KBM-7 (cell line): Measurements from ENCODE around the gene OR52E1.

Experiments
- DNase-seq: peaks from one replicate; pipeline ENCODE4 v3.0.0-alpha.2; 2015
- in situ Hi-C: fragments of 300-500 bp; cut with MboI; formaldehyde crosslinking; loops from 2 replicates; pipeline ENCODE4 v1.14.3; 2020; ENCODE audit warnings: low sequenced_read_pairs, low pct_unique_long_range_greater_than_20kb, mixed read lengths

OR52E1 gene

GRCh38 chr11:5103066-5103465, 33.7 kb downstream of the OR52E1 start:
- no peak for DNase-seq
- in situ Hi-C loops = no loop called here

DNA sequence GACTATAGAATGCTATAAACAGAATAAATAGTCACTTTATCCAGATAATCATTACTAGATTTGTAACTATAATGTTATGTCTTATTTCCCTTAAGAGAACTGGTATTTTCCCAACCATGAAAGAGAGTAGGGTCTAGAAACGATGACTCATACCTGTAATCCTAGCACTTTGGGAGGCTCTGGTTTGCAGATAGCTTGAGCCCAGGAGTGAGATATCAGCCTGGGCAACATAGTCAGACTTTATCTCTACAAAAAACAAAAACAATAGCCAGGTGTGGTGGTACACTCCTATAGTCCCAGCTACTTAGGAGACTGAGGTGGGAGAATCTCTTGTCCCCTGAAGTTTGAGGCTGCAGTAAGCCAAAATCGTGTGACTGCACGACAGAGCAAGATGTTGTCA, 37.9 kb downstream of the OR52E1 start:
- in situ Hi-C loops = no loop called here
- no peak for DNase-seq

DNA sequence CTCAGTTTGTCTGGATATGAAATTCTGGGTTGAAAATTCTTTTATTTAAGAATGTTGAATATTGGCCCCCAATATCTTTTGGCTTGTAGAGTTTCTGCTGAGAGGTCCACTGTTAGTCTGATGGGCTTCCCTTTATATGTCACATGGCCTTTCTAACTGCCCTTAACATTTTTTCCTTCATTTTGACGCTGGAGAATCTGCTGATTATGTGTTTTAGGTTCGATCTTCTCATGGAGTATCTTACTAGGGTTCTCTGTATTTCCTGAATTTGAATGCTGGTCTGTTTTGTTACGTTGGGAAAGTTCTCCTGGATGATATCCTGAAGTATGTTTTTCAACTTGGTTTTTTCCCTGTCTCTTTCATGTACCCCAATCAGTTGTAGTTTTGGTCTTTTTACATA, 46.0 kb downstream of the OR52E1 start:
- in situ Hi-C loops = no loop called here

DNA sequence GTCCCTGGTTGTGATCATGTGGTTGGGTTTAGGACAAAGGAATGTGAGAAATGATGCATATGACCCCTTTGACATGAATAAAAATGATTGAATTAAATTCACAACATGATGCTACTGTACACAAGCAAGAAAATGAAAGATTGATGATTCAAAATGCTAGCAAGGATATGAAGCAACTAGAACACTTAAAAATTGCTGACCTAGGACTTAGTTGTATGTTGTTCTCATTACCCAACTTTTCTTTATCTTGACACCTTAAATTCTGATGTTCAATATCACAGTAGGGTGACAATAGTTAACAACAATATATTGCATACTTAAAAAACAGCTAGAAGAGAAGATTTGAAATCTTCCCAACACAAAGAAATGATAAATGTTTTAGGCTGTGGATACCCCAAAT, 48.2 kb downstream of the OR52E1 start:
- no peak for DNase-seq
- in situ Hi-C loops = no loop called here

More for the DNA sequence above, 46.0 kb downstream of the OR52E1 start:
- DNase-seq = no peak

- in situ Hi-C loops = no loop called here
These were observed 49.5 kb downstream of the OR52E1 start for GRCh38 chr11:5118893-5119292.

More at GRCh38 chr11:5118893-5119292, 49.5 kb downstream of the OR52E1 start:
- DNase-seq = no peak
